KG1 (cell line): ENCODE measurements around the gene TMEM81.

Experiments
- DNase-seq: peaks from one replicate; lab custom pipeline; 2025; lab: John Stamatoyannopoulos, UW

Gene TMEM81

GRCh38 chr1:205076245-205076761, 8.0 kb downstream of the TMEM81 start:
- DNase-seq = no peak

GRCh38 chr1:205075642-205076155, 8.6 kb downstream of the TMEM81 start:
- no peak for DNase-seq

GRCh38 chr1:205074513-205074912, 9.7 kb downstream of the TMEM81 start:
- no peak for DNase-seq

GRCh38 chr1:205074084-205074483, 10.2 kb downstream of the TMEM81 start:
- DNase-seq = no peak

- DNase-seq = no peak
Observed at GRCh38 chr1:205073511-205073910, 10.7 kb downstream of the TMEM81 start.

GRCh38 chr1:205072881-205073280, 11.4 kb downstream of the TMEM81 start:
- no peak for DNase-seq

GRCh38 chr1:205072286-205072685, 12.0 kb downstream of the TMEM81 start:
- DNase-seq = no peak

- DNase-seq = no peak
Observed at GRCh38 chr1:205071801-205072200, 12.5 kb downstream of the TMEM81 start.

- DNase-seq = no peak
Observed at GRCh38 chr1:205071028-205071409, 13.2 kb downstream of the TMEM81 start.

- DNase-seq = no peak
Observed at GRCh38 chr1:205069371-205070125, 14.7 kb downstream of the TMEM81 start.

GRCh38 chr1:205068457-205069040, 15.7 kb downstream of the TMEM81 start:
- no peak for DNase-seq

- no peak for DNase-seq
Observed at GRCh38 chr1:205068001-205068400, 16.3 kb downstream of the TMEM81 start.

- no peak for DNase-seq
Observed at GRCh38 chr1:205067031-205067430, 17.2 kb downstream of the TMEM81 start.

GRCh38 chr1:205066141-205066818, 18.0 kb downstream of the TMEM81 start:
- no peak for DNase-seq

- DNase-seq = no peak
Observed at GRCh38 chr1:205065666-205066065, 18.6 kb downstream of the TMEM81 start.

GRCh38 chr1:205064741-205065316, 19.4 kb downstream of the TMEM81 start:
- DNase-seq = no peak

GRCh38 chr1:205064301-205064700, 20.0 kb downstream of the TMEM81 start:
- DNase-seq = no peak

- DNase-seq = no peak
Observed at GRCh38 chr1:205062895-205063294, 21.4 kb downstream of the TMEM81 start.

GRCh38 chr1:205062319-205062718, 21.9 kb downstream of the TMEM81 start:
- no peak for DNase-seq

GRCh38 chr1:205061665-205062069, 22.6 kb downstream of the TMEM81 start:
- DNase-seq = peak; percentile 16

GRCh38 chr1:205061227-205061626, 23.0 kb downstream of the TMEM81 start:
- DNase-seq = no peak

GRCh38 chr1:205060746-205061145, 23.5 kb downstream of the TMEM81 start:
- no peak for DNase-seq
